HG02571 (cell line): Measurements from ENCODE around the gene TMED8.

Experiments
- ATAC-seq: cut with Tn5 transposase; IDR thresholded peaks from one replicate; pipeline ENCODE4 v1.9.1; 2021; ENCODE audit warnings: mild to moderate bottlenecking, moderate library complexity; ENCODE audit not compliant: unreplicated experiment

The TMED8 gene

DNA sequence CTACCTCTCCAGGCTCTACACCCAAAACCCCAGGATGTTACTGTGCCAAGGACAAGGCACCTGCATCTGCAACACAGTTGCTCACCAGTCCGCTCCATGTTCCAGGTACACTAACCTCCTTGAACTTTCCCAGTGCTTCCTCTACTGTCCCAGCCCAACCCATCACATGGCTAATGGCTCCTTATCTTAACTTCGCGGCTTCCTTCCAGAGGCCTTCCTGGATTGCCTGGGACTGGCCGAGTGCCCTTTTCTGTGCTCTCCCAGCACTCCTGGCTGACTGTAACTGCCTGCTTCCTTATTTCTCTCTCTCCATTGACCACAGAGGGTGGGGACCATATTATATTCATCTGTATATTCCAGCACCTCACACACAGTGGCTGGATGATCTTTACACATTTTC, 77.1 kb downstream of the TMED8 start:
- no peak for ATAC-seq

DNA sequence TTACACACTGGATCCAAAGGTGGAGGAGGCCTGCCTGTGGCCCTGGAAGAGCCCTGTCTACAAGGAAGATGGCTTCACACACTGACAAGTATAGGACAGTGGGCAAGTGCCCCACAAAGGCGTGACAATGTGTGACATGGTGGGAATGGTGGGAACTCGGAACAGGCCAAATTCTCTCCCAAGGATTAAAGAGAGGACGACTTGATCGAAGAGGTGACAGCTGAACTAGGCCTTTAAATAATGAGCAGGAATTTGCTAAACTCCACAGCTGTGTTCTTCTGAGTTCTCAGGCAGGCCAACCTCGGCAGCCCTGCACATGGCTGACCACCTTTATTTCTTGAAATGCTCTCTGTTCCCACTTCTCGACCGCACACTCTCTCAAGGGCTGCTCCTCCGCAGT, 80.0 kb downstream of the TMED8 start:
- ATAC-seq, result no peak

- no peak for ATAC-seq
These were observed 80.7 kb downstream of the TMED8 start for GRCh38 chr14:77296155-77296554.

DNA sequence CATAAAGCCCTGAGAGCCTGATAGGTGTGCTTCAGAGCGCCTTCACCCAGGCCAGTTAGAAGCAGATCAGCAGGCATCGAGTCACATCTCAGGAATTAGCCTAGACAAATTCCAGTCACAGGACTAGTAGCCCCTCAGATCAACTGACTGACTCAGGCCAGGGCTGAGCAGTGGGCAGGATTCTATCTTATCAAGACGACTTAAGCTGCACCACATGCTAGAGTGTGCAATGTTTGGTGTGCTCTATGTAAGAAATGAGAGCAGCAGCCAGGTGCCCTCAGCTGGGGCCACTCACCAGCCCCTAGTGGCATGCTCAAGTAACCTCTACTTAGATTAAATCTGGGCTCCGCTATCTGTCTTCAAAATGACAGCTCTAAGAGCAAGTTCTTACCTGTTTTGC, 86.2 kb downstream of the TMED8 start:
- no peak for ATAC-seq

GRCh38 chr14:77286576-77286975, 90.3 kb downstream of the TMED8 start:
- no peak for ATAC-seq
